ENCODE data around the gene SMOC2.

The SMOC2 gene

DNA sequence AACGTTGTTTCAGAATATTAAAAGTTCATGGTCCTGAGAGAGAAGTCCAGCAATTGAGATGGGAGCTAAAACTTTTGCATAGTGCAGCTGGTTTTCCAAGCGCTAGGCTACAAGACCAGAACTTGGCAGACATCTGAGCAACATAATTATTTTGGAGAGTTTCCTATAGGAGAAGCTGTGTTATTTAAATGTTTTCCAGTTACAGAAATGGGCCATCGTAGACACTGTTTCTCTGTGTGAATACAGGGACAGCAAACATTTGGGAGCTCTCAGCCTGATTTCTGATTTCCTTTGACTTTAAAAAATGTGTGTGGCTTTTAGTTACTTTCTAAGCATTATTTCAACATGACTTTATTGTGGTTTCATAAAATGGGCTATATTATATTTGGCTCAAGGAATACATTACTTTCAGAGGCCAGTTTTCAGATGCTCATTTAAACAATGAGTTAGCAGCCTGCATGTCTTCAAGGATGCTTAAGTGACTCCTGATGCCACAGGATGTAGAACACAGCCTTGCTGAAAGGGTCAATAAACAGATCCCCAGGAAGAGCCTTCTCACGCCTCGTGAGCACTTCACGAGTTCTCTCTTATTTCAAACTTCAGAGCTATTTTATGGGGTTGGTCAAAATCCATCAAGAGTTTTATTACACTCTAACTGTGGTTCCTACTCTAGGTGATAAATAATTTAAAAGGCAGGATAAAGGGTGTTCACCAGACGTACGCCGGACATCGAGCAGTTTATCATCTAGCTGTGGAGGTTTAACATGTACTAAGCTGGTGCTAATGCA is 193.8 kb downstream of the SMOC2 start:
- no peak for DNase-seq

DNA sequence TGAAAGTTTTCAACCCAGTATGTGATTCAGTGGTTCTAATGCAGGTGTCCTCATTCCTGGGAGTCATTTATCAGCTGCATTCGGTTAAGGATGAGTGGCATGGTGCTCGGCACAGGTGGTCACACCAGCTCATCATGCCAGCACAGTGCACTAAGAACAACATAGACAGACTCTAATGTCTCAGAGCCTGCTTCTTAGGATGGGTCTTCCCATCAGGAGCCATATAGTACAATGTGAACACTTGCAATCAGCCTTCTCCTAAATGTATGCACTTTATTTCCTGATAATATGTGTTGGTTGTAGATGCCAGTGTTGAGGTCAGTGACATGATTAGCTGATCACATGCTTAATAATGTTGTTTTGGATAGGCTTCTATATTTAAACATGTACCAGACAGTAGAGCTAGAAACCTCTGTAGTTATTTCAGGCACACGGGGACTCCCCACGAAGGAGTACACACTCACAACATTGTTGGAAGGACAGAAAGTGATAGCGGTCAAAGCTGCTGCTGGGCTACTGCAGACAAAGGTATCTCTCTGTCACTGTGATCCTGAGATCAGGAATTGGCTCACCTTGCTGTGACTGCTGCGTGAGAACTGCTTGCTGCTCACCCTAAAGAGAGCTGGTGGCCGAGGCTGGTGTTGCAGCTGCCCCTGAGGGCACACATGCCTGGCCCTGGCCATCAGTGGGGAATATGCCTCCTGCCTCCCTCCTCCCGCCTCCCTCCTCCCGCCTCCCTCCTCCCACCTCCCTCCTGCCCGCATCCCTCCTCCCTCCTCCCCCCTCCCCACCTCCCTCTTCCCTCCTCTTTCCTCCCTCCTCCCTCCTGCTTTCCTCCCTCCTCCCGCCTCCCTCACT is 195.4 kb downstream of the SMOC2 start:
- no peak for DNase-seq

DNA sequence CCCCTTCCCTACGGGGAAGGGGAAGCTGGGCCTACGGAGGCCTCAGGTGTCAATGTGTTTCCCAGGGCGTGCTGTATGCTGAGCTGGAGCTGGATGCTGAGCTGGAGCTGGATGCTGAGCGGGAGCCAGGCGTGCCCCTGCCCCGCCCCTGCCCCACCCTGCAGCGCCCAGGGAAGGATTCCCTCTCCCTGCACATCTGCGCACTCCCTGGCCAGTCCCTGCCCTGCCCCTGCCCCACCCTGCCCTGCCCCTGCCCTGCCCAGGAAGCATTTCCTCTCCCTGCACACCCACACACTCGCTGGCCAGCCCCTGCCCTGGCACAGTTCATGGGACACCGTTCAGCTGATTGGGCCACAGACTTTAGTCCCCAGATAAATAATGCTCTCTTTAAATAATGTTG is 196.8 kb downstream of the SMOC2 start:
- DNase-seq = no peak

DNA sequence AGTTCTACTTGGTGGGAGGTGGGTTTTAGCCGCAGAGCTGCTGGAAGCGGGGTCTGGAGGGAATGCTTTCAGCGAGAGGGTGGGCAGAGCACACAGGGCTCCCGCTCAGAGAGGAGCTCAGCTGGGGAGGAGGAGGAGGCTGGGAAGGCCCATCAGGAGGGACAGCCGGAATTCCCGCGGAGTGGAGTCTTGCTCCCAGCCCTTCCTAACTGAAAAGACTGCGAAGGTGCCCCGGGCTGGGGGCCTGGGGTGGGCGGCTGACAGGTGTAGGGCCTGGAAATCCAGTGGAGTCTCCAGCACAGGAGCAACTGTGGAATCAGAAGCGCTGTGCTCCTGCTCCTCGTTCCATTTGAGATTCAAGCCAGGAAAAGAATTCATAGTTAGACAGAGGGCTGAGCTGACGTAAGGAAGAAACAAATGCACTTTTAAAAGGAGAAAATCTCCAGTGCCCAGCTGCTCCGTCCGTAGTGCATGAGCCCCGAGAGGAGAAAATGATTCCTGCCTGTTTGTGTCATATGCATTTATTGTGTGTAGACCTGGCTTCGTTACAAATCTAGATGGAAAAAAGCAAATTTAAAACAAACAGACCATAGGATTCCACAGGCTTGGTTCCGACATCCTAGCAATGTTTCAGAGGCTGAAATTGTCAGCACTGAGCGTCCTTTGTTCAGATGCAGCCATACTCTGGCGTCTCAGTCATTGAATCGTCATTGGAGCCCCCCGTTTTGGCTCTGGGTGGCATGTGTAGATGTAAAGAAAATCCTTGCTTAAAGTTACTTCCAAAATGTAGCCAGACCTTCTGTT is 197.7 kb downstream of the SMOC2 start:
- no peak for DNase-seq

DNA sequence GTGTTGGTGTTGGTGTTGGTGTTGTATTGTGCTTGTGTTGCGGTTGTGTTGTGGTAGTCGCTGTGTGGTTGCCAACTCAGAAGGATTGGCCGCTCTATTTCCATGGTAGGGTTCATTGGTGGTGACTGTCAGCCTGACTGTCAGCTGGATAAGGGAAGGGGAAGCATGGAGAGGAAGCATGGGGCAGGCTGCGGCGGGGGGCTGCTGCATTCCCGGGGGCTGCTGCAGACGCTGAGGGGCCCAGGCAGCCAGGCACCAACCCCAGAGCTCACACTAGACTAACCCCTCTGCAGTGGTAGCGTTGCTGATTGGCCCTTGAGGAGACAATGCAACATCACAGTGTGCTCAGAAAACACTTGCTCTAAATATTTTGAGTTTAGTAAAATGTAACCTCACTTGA is 199.2 kb downstream of the SMOC2 start:
- DNase-seq = no peak

DNA sequence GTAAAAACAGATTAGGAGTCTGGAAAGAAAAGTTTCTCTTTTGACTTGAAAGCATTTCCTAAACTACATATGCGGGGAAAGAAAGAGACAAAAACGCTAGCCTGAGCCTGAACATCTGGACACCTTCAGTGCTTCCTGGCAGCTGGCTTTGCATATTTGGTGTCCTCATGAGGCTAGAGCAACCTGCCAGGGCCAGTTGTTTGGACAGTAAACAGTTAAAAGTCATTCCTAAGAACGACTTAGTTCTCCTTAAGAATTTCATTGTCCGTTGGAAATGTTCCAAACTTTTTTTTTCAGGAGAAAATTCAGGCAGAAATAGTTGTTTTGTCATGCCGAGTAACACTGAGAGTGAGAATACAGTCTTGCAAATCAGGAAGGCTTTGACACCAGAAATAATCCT is 199.8 kb downstream of the SMOC2 start:
- no peak for DNase-seq

DNA sequence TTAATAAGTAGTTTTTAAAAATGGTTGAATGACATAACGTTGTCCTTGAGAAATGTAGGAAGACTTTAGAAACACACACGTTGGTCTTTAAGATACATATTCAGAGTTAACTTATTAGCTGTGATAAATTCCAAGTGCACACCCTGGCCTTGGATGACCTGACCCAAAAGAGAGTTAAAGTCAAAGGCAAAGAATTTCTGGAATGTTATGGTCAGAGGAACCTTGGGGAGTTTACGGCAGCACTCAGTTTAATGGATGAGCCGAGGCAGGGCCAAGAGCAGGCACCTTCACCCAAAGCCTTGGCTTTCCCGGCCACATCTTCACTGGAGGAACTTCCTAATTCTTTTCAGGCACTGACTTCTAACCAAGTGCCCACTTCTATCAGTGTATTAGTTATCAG is 200.5 kb downstream of the SMOC2 start:
- DNase-seq = no peak

DNA sequence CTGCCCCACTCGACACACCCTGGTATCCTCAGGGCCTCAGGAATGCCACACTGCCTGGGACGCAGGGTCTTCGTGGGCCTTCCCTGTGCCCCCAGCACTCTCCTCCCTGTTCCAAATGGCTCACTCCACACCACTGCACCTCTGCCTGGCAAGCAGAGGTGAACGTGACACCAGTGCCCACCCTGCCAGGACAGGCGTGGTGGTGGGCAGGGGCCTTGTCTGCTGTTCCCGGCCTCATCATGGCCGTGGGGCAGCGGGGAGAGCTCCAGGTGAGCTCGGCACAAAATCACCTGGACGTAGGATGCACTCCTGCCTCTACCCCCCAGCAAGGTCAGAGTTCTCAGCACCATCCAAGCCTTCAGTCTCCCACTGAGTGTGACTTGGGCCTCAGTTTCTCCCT is 202.4 kb downstream of the SMOC2 start:
- no peak for DNase-seq

DNA sequence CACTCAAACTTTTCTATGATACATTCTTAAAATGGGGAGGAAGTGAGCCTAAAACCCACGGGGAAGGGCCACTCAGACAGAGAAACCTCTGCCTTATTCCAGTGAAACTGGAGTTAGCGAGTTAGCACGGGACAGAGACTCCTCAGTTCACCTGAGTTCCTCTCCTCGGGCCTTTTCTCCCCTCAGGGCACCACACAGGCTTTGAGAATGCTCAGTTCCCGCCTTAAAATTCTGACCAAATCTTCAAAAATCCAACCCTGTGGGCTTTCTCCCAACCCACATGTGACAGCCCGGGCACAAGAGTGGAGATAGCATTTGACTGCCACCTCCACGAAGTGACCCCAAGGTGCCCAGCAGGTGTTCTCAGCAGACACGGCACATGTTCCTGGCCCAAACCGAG is 204.3 kb downstream of the SMOC2 start:
- no peak for DNase-seq

DNA sequence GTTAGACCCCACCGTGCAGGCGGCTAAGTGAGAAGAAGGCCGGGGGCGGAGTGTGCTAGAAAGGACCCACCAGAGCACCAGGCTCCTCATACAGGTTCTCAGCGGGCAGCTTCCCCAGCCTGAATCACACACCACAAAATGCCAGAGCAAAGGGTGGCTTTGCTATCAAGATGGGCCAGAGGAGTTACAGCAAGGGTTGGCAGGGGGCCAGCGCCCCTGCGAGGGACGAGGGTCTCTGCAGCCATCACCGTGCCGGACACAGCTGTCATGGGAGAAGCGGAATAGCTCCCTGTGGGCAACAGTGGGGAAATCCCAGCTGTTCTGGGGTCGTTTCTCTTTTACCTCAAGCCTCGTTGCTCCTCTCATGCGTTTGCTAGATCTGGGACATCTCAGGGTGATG is 206.3 kb downstream of the SMOC2 start:
- no peak for DNase-seq

DNA sequence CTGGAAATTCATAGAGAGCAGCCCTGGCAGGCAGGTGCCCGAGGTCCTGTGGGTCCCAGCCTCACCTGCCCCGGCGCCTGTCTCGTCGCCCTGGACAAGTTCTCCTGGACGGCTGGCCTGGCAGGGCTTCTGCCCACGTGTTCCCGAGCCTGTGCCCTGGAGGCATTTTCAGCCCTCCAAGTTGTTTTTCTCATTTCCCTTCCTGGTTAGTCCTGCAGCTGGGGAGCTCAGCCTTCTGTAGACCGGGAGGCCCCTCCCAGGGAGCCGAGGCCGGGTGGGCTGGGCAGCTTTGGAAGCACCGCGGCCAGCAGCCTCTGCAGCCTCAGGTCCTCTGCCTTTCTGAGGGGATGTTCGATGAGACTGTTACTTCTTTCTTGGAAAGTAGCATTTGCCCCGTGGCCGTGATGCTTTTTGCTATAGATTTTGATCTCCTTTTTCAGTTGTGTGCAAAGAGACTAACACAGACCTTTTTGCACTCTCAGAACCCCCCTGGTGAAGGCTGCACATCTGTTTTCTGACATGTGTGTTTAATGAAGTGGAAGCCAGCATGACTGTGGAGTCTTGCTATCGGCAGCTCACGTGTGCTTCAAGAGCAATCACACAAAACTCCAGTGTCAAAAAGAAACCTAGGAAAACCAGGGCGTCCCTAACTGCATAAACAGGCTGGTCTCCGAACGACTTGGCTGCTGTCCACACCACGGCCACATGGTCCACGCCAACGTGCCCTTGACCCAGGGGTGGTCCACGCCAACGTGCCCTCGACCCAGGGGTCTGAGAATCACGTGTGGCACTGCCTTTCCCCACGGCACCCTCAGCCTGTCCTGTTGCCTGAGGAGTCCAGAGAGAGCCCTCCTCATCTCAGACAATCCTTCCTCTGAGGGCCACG is 207.5 kb downstream of the SMOC2 start:
- DNase-seq = no peak

DNA sequence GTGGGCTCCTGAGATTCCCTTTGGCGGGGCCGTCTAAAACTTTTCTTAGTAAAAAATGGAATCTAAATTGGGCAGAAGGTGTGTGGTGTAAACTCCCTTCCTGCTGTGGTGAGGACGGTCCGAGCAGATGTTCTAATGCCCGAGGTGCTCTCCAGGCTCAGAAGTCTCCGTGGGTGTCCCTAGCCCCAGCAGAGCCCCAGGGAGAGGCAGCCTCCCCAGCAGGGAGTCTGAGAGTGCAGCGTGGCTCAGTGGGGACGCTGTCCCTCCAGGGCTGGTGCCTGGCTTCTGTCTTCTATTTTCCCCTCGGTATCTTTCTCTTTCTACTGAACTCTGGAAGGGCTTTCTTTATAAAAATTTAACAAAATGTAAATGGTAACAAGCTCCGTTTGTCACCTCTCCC is 208.2 kb downstream of the SMOC2 start:
- no peak for DNase-seq

DNA sequence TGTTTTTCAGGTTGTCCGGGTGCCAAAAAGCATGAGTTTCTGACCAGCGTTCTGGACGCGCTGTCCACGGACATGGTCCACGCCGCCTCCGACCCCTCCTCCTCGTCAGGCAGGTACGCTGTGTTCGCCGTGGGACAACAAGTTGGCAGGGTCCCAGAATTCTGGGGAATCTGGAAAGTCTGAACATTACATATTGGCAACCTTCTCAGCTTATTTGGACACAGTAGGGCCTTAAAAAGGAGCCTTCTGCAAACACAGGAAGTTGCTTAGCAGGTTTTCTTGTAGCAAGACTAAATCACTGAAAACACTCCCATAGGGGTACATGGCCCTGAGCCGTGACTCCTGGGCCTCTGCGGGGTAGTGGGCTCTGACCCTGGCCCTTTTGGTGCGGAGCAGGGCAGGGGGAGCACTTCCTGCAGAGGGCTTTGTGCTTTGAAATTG is 209.7 kb downstream of the SMOC2 start:
- no peak for DNase-seq

DNA sequence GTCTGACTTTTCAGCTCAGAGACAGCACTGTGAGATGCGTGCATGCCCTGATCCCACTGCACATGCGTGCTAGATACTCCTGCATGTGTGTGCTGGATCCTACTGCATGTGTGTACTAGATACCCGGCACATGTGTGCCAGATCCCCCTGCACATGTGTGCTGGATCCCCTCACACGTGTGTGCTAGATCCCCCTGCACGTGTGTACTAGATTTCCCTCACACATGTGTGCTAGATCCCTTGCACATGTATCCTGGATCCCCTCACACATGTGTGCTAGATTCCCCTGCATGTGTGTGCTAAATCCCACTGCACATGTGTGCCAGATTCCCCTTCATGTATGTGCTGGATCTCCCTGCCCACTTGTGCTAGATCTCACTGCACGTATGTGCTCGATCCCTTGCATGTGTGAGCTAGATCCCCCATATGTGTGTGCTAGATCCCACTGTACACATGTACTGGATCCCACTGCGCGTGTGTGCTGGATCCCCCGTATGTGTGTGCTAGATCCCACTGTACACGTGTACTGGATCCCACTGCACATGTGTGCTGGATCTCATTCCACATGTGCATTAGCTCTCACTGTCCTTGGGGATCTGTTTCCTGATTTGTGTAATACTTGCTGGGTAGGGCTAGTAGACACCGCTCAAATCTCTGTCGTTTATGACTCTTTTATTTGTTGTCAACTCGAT is 214.6 kb downstream of the SMOC2 start:
- DNase-seq = no peak

DNA sequence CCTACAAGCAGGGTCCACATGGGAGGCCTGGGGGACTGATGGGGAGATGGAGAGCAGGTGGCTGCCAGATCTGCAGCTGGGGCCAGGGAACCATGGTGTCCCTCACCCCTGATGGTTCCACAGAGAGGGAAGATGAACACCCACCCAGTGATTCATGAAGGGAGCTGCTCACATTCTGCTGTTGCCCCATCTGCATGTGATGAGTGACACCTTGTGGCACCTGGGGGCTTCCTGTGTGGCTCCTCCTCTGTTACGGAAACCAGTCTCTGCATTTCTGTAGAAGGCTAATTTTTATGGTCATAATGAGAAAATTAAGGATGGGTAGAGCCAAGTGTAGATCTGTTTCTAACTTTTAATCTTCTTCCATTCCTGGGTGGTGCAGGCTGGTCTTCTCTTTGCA is 217.1 kb downstream of the SMOC2 start:
- peak; percentile 7 for DNase-seq

DNA sequence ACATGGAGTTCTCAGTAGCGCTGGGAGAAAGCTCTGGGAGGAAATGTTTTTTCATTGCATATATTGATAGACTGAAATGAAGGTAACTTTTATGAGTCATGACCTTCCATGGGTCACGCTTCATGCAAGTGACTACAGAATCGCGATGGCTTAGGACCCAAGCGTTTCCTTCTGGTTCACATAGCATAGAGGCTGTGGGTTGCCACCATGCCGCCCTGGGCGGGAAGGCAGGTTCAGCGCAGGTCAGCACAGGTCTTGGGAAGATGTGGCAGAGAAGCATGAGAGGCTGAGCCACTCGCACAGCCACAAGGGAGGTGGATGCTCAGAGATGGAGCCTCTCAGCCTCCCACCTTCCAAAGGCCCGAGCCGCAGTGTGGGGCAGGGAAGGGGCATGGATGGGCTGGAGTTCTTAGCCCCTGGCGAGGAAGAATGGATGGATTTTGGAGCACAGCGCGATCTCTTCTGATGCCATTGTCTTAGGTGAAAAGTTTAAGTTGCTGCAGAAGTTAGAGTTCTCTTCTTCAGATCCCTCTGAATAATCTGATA is 219.5 kb downstream of the SMOC2 start:
- DNase-seq = no peak

DNA sequence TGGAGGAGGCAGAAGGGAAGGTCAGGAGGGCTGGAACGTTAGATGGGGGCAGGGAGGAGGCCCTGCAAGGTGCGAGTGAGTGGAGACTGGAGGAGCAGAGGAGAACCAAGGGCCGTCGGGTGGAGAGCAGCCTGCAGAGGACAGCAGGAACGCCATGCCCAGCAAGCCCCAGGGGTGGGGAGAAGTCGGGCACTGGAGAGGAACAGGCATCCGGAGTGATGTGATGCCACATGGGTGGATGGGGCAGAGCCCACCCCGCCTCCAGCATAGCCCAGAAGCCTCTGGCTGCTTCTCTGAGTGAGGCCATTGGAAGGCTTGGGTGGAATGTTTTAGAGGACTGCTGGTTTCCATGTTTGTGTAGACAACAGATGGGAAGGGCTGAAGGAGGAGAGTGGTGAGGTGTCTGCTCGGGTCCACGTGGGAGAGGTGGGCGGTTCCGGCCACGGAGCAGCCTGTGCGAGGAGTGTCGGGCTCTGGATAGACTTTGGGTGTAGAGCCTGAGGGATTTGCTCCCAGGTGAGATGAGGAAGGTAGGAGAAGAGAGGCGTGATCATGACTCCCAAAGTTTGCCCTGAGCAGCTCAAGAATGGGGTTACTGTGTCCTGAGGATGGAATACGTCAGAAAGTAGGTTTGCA is 221.4 kb downstream of the SMOC2 start:
- no peak for DNase-seq

DNA sequence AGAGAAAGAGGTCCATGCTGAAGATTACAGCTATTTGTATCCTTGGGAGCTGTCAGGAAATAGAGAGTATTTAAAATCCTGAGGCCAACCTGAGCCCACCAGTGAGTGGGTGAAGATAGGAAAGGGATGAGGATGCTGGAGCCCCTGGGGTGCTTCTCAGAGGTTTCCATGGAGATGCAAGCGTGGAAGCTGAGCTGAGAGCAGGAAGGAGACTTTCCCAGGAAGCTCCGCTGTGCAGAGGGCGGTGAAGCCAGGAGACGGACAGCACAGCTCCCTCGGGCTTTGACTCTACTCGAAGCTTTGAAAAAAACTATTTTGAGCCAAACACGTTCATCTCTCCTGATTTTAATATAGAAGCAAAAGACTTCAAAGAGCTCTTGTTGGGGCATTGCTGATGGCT is 222.1 kb downstream of the SMOC2 start:
- DNase-seq = no peak

DNA sequence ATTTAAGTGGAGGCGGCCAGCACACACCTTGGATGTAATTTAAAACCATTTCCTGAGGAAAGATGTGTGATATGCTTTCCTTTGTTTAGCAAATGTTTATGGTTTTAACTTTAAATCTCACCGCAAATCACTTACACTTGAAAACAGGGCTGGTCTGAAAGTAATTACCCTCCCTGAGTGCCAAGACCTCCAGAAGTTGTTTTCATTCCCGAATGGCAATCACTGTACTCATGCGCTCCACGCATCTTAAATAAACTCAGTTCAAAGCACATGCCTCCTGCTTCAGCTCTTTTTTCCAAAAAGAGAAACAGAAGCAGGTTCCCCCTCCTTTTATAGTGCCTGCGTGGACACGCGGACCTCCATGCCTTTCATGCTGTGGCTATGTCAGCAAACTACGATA is 224.0 kb downstream of the SMOC2 start:
- DNase-seq = no peak

DNA sequence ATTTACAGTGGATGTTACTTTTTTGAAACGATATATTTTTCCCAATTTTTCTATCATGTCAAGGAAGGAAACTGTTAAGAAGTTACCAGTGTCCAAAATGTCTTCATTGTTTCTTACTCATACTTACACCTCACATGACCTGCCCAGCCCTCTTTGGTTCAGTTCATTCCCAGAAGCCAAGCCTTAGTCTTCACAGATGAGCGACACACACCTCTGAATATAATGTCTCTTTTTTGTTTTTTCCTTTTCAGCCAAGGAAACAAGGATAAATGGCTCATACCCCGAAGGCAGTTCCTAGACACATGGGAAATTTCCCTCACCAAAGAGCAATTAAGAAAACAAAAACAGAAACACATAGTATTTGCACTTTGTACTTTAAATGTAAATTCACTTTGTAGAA is 225.2 kb downstream of the SMOC2 start:
- DNase-seq = no peak

Measured in activated gamma-delta T cell treated with Interleukin-2 at 50 U/mL for 16 hours (primary cell).